ENCODE data around the gene PARP12.

Gene PARP12

GRCh38 chr7:140026935-140027334 lies 35.8 kb downstream of the PARP12 start:
- no peak overlapping the region for H3K9ac ChIP-seq (ENCODE audit: low read length)
- H3K4me1 ChIP-seq (ENCODE audit: control insufficient read depth, insufficient read depth, low read length) = no peaks in the 10 kb centered on the region
- peaks cover 14% of the 10 kb centered on the region for H3K36me3 ChIP-seq (ENCODE audit: control insufficient read depth, insufficient read depth, low read length)
- H3K27ac ChIP-seq (ENCODE audit: low read depth, low read length) = no peak overlapping the region
- H3K4me3 ChIP-seq (ENCODE audit: low read length) = no peak overlapping the region
- H3K27me3 ChIP-seq (ENCODE audit: control insufficient read depth, insufficient read depth, low read length) = no peaks in the 10 kb centered on the region

- no peak overlapping the region for H3K27ac ChIP-seq (ENCODE audit: low read depth, low read length)
- H3K9ac ChIP-seq (ENCODE audit: low read length) = no peak overlapping the region
- no peaks in the 10 kb centered on the region for H3K27me3 ChIP-seq (ENCODE audit: control insufficient read depth, insufficient read depth, low read length)
- no peaks in the 10 kb centered on the region for H3K4me1 ChIP-seq (ENCODE audit: control insufficient read depth, insufficient read depth, low read length)
- no peak overlapping the region for H3K4me3 ChIP-seq (ENCODE audit: low read length)
- peaks cover 14% of the 10 kb centered on the region for H3K36me3 ChIP-seq (ENCODE audit: control insufficient read depth, insufficient read depth, low read length)
Measured at GRCh38 chr7:140025814-140026433, 36.8 kb downstream of the PARP12 start.

GRCh38 chr7:140025241-140025640 lies 37.5 kb downstream of the PARP12 start:
- Histone ChIP-seq H3K27ac (ENCODE audit: low read depth, low read length) (no peak overlapping the region), H3K9ac (ENCODE audit: low read length) (no peak overlapping the region), H3K4me3 (ENCODE audit: low read length) (no peak overlapping the region), H3K36me3 (ENCODE audit: control insufficient read depth, insufficient read depth, low read length) (peaks cover 14% of the 10 kb centered on the region), H3K4me1 (ENCODE audit: control insufficient read depth, insufficient read depth, low read length) (no peaks in the 10 kb centered on the region), H3K27me3 (ENCODE audit: control insufficient read depth, insufficient read depth, low read length) (no peaks in the 10 kb centered on the region)

GRCh38 chr7:140024585-140024984 lies 38.2 kb downstream of the PARP12 start:
- Histone ChIP-seq H3K9ac (ENCODE audit: low read length) (no peak overlapping the region), H3K27ac (ENCODE audit: low read depth, low read length) (no peak overlapping the region), H3K27me3 (ENCODE audit: control insufficient read depth, insufficient read depth, low read length) (no peaks in the 10 kb centered on the region), H3K36me3 (ENCODE audit: control insufficient read depth, insufficient read depth, low read length) (peaks cover 14% of the 10 kb centered on the region), H3K4me3 (ENCODE audit: low read length) (no peak overlapping the region), H3K4me1 (ENCODE audit: control insufficient read depth, insufficient read depth, low read length) (no peaks in the 10 kb centered on the region)

GRCh38 chr7:140023728-140024127 lies 39.0 kb downstream of the PARP12 start:
- Histone ChIP-seq H3K36me3 (ENCODE audit: control insufficient read depth, insufficient read depth, low read length) (peaks cover 14% of the 10 kb centered on the region), H3K4me1 (ENCODE audit: control insufficient read depth, insufficient read depth, low read length) (no peaks in the 10 kb centered on the region), H3K27ac (ENCODE audit: low read depth, low read length) (no peak overlapping the region), H3K9ac (ENCODE audit: low read length) (no peak overlapping the region), H3K27me3 (ENCODE audit: control insufficient read depth, insufficient read depth, low read length) (no peaks in the 10 kb centered on the region), H3K4me3 (ENCODE audit: low read length) (no peak overlapping the region)

- Histone ChIP-seq H3K4me1 (ENCODE audit: control insufficient read depth, insufficient read depth, low read length) (no peaks in the 10 kb centered on the region), H3K36me3 (ENCODE audit: control insufficient read depth, insufficient read depth, low read length) (peaks cover 14% of the 10 kb centered on the region), H3K4me3 (ENCODE audit: low read length) (no peak overlapping the region), H3K27ac (ENCODE audit: low read depth, low read length) (no peak overlapping the region), H3K9ac (ENCODE audit: low read length) (no peak overlapping the region), H3K27me3 (ENCODE audit: control insufficient read depth, insufficient read depth, low read length) (no peaks in the 10 kb centered on the region)
Measured at GRCh38 chr7:140022582-140023211, 40.1 kb downstream of the PARP12 start.

- H3K4me1 ChIP-seq (ENCODE audit: control insufficient read depth, insufficient read depth, low read length) = no peaks in the 10 kb centered on the region
- no peak overlapping the region for H3K4me3 ChIP-seq (ENCODE audit: low read length)
- no peak overlapping the region for H3K27ac ChIP-seq (ENCODE audit: low read depth, low read length)
- no peaks in the 10 kb centered on the region for H3K27me3 ChIP-seq (ENCODE audit: control insufficient read depth, insufficient read depth, low read length)
- no peak overlapping the region for H3K9ac ChIP-seq (ENCODE audit: low read length)
- H3K36me3 ChIP-seq (ENCODE audit: control insufficient read depth, insufficient read depth, low read length) = peaks cover 8% of the 10 kb centered on the region
Measured at GRCh38 chr7:140021603-140022002, 41.1 kb downstream of the PARP12 start.

GRCh38 chr7:140019606-140020005 lies 43.1 kb downstream of the PARP12 start:
- H3K27ac ChIP-seq (ENCODE audit: low read depth, low read length) = no peak overlapping the region
- H3K36me3 ChIP-seq (ENCODE audit: control insufficient read depth, insufficient read depth, low read length) = peaks cover 7% of the 10 kb centered on the region
- H3K27me3 ChIP-seq (ENCODE audit: control insufficient read depth, insufficient read depth, low read length) = no peaks in the 10 kb centered on the region

GRCh38 chr7:140019172-140019571 lies 43.6 kb downstream of the PARP12 start:
- Histone ChIP-seq H3K27ac (ENCODE audit: low read depth, low read length) (no peak overlapping the region), H3K27me3 (ENCODE audit: control insufficient read depth, insufficient read depth, low read length) (no peaks in the 10 kb centered on the region), H3K4me1 (ENCODE audit: control insufficient read depth, insufficient read depth, low read length) (no peaks in the 10 kb centered on the region), H3K4me3 (ENCODE audit: low read length) (no peak overlapping the region), H3K36me3 (ENCODE audit: control insufficient read depth, insufficient read depth, low read length) (peaks cover 7% of the 10 kb centered on the region), H3K9ac (ENCODE audit: low read length) (no peak overlapping the region)

More at GRCh38 chr7:140019606-140020005, 43.1 kb downstream of the PARP12 start:
- Histone ChIP-seq H3K4me1 (ENCODE audit: control insufficient read depth, insufficient read depth, low read length) (no peaks in the 10 kb centered on the region), H3K9ac (ENCODE audit: low read length) (no peak overlapping the region), H3K4me3 (ENCODE audit: low read length) (no peak overlapping the region)

GRCh38 chr7:140018125-140019043 lies 44.4 kb downstream of the PARP12 start:
- Histone ChIP-seq H3K9ac (ENCODE audit: low read length) (no peak overlapping the region), H3K36me3 (ENCODE audit: control insufficient read depth, insufficient read depth, low read length) (peaks cover 6% of the 10 kb centered on the region), H3K4me1 (ENCODE audit: control insufficient read depth, insufficient read depth, low read length) (no peaks in the 10 kb centered on the region), H3K27ac (ENCODE audit: low read depth, low read length) (no peak overlapping the region), H3K27me3 (ENCODE audit: control insufficient read depth, insufficient read depth, low read length) (no peaks in the 10 kb centered on the region), H3K4me3 (ENCODE audit: low read length) (no peak overlapping the region)

GRCh38 chr7:140017543-140017942 lies 45.2 kb downstream of the PARP12 start:
- Histone ChIP-seq H3K4me3 (ENCODE audit: low read length) (no peak overlapping the region), H3K9ac (ENCODE audit: low read length) (no peak overlapping the region), H3K27me3 (ENCODE audit: control insufficient read depth, insufficient read depth, low read length) (no peaks in the 10 kb centered on the region)

GRCh38 chr7:140017034-140017433 lies 45.7 kb downstream of the PARP12 start:
- Histone ChIP-seq H3K27ac (ENCODE audit: low read depth, low read length) (no peak overlapping the region), H3K27me3 (ENCODE audit: control insufficient read depth, insufficient read depth, low read length) (no peaks in the 10 kb centered on the region), H3K9ac (ENCODE audit: low read length) (no peak overlapping the region), H3K36me3 (ENCODE audit: control insufficient read depth, insufficient read depth, low read length) (no peaks in the 10 kb centered on the region), H3K4me1 (ENCODE audit: control insufficient read depth, insufficient read depth, low read length) (no peaks in the 10 kb centered on the region), H3K4me3 (ENCODE audit: low read length) (no peak overlapping the region)

More at GRCh38 chr7:140017543-140017942, 45.2 kb downstream of the PARP12 start:
- H3K27ac ChIP-seq (ENCODE audit: low read depth, low read length) = no peak overlapping the region
- H3K36me3 ChIP-seq (ENCODE audit: control insufficient read depth, insufficient read depth, low read length) = no peaks in the 10 kb centered on the region
- no peaks in the 10 kb centered on the region for H3K4me1 ChIP-seq (ENCODE audit: control insufficient read depth, insufficient read depth, low read length)
